CD4-positive, alpha-beta T cell treated with Interleukin-12 subunit alpha and Interleukin-12 subunit beta, for 1 hour (primary cell): Measurements from ENCODE around the gene SLFN12.
A peak's percentile ranks its signal among the peaks of the same experiment; 100 is the strongest.
"Not testable (repeated sequence)": the region's sequence is repeated elsewhere in the genome, so short reads cannot be mapped to it uniquely, and the experiment has no call there.

Source experiments
- DNase-seq: peaks from one replicate; pipeline ENCODE4 v3.0.0-alpha.2; 2020

SLFN12 gene

DNA sequence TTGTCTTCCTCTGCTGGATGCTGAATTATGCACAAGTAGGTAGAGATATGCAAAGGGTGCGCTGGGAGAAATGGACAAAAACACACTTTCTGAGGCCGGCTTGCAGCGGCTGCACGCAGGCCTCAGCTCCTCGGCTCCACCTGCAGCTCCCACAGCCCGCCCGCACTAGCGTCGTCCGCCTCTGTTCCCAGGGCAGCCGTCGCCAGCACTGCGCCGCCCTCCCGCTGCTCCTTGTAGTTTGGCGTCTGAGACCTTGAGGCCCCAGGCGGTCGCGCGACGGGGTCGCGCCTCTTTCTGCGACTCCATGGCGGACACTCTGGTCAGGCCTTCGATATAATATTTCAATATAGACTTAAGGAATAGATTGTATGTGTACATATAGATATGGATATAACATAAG is 24.8 kb downstream of the SLFN12 start:
- no peak for DNase-seq

DNA sequence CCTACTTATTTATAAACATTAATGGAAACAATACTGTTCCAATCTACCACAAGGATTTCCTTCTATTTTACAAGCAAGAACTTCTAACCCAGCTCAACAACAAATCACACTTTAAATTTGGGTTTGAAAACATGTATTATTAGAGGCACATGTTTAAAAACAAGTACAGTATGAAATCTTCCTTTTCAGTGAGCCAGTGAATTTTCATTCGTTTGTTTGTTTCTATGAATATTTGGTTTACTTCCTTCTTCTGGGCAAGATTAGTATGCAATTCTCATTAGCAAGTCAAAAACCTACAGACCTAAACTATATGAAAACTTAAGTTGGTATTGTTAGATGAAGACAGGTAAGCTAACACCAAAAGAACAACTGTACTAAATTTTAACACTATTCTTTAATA is 25.7 kb downstream of the SLFN12 start:
- no peak for DNase-seq

DNA sequence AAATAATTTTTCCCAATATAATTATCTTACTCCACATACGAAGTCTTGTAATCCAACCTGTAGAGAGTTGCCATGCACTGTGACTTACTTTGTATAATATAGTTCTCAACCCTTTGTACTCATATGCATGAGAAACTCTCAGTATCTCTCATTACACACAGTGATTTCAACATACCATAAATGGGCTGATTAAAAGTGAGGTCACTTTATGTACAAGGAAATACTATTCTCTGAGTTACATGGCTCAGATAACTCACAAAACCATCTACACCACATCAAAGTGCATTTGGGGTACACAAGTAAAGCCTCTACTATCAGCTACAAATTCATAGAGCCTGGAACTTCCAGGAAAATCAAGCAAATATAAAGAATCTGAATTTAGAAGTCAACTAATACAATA is 27.9 kb downstream of the SLFN12 start:
- DNase-seq: peak; percentile 13

DNA sequence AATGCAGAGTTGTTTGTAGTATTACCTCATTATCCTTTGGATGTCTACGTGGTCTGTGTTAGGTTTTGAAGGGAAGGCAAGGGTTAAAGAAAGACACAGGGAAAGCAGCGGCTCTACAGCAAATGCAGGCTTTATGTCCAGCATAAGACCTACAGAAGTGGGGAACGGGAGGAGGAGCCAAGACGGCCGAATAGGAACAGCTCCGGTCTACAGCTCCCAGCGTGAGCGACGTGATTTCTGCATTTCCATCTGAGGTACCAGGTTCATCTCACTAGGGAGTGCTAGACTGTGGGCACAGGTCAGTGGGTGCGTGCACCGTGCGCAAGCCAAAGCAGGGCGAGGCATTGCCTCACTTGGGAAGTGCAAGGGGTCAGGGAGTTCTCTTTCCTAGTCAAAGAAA is 38.5 kb downstream of the SLFN12 start:
- DNase-seq: not testable (repeated sequence)

DNA sequence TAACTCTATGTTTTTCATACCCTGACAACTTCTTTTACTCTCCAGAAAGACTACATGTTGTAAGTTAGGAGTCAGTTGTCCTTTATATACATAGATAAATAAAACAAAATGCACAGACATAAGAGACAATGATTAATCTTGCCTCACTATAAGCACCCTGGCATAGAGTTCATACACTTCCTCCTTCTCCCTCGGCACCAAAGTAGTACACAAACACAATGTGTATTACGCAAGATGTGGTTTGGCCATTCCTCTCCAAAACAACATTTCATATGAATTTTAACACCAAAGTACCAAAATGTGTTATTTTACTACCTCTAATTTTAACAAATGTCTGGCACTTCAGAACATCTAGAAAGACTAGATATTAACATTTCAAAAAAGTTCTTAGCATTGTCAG is 41.6 kb downstream of the SLFN12 start:
- DNase-seq: no peak

DNA sequence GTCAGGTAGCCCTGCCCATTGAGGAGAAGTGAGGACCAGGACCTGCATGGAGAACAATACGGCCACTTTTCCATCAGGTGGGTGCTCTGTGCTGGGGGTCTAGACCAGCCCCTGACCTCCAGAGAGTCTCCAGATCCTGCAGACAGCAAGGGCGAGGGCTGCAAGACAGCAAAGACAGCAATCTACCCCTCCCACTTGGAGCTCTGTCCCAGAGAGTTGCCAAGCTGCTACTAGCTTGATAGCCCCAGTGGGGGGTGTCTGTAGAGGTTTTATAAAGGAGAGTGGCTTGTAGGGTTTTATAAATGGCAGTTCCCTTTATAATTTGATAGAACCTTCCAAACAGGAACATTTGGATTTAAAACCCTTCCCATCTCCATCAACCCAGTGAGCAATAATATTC is 42.1 kb downstream of the SLFN12 start:
- DNase-seq: no peak

DNA sequence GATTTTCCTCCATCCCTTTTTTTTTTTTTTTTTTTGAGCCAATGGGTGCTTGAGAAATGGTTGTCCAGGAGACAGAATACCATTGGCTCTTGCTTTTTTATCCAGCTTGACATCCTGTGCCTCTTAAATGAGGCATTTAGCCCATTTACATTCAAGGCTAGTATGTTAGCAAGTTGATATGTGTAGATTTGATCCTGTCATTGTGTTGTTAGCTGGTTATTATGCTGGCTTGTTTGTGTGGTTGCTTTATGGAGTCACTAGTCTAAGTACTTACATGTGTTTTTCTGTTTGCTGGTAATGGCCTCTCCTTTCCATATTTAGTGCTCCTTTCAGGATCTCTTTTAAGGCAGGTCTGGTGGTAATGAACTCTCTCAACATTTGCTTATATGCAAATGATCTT is 44.8 kb downstream of the SLFN12 start:
- DNase-seq: no peak

DNA sequence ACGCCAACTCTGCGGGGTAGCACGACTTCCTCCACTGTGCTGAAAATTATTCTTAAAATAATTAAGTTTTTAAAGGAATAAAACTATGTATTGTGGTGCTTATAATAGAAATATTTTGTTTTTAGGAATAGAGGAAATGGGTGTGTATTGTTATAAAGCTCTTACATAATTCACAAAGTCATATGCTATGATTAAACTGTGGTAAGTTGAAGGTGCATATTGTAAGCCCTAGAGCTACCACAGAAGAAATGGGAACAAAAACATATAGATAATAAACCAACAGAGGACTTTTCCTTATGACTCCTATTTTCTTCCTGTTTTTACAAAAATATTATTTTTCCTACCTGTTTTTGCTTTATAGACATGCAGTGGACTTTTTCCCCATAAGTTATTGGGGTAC is 54.6 kb downstream of the SLFN12 start:
- no peak for DNase-seq

DNA sequence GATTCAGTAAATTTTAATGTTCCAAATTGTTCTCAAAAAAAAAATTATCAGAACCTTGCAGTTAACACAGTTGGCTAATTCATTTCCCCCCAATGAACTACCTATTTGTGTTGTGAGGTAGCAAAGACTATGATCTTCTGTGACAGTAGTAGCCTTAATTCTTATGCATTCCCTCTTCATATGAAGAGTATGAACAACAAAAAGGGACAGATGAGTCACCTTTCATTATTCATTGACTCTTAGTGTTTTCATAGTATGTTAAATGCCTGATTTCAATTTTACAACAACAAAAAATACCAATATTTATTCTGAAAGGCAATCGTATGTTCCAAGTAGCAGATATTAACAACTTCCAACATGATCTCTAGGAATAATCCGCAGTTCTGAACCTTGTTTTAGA is 55.2 kb downstream of the SLFN12 start:
- no peak for DNase-seq

DNA sequence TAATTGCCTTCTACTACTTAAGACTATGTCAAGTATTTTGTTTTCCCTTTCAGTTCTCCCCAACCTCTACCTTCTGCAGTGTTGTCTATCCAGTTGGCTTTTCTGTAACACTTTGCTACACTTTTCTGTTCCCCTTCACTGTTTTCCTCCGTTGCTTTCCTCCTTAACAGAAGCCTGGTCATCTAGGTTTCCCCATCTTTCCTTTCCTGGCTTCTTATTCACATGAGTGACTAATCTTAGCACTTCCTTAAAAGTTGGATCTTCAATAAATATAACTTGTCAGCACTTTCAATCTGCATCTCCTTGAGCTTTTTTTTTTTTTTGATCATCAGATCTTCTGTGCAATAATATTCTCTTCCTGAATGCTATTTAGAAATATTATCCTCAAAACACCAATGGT is 56.1 kb downstream of the SLFN12 start:
- no peak for DNase-seq

DNA sequence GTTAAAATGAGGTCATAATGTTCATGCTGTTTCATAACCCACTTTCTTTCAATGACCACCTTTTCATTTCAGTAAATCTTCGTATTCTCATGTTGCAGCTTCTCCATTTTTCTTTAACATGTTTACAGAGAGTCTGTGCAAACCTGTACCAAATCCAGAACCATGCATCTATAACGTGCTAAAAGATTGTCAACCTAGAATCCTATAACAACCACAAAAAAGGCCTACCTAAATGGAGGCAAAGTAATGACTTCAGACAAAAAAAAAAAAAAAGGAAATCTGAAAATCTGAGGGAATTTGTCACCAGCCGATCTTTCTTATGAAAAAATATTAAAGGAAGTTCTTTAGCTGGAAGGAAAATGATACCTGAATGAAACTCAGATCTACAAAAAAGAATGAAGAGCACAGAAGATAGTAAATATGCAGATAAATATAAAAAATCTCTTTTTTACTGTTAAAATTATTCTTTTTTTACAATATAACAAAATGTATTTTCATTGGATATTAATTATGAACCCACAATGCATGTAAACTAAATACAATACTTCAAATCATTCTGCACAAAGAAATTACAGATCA is 57.4 kb downstream of the SLFN12 start:
- DNase-seq: no peak

DNA sequence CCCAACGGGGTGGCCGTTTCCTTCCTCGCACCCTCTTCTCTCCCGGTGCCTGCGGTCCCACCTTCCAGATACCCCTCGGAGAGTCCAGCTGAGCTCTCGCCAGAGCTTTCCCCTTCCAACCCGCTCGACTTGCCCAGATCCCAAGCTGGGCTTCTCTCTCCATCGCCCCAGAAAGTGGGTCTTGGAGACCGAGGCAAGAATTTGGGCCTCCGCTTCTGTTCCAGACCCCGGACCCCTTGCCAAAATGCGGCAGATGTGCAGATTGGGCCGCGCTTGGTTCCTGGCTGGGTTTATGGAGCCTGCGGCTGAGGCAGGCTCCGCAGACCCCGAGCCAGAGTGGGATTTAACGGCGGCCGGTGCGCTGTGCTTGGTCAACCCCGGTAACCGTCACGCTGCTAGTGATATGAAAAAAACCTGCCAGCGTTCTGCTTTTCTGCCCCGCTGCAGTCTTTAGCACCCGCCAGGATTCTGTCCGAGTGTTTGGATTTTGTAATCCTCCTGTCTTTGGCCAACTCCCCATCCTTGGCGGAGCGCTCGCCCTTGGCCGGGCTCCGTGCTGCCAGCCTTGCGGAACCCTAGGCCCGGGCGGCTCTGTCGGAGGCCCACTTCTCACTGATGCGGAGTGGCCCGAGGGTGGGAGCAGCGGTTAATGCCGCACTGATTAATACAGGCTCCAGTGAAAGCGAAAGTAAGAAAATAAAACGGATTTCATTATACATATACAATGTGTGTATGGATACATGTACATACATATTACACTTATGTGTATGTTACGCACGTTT is 58.1 kb downstream of the SLFN12 start:
- peak; percentile 54 for DNase-seq

DNA sequence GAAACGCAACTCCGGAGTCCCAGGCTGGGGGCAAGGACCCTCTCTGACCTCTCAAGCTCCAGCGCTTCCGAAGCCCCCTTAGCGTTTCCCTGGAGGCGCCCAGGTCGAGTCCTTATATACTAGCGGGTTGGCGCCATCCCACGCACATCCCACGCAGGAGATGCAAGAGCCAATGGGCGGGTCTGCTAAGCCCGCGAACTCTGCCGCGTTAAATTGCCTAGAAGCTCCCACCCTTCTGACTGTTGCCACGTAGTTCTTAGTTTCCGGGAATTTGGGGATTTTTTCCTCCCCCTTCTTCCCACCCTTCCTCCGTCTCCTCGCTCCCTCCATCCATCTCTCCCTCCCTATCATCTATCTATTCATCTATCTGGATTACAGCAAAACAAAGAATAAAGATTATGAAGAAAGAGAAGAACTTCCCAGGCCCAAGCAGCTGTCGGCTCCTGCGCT is 58.7 kb downstream of the SLFN12 start, which contains the start of gene SLFN11:
SLFN11 (minus strand) TSS at position 88 of the 450 bp plus-strand sequence. CDS start 9,814 bp downstream, outside the sequence.
- DNase-seq: peak; percentile 87

DNA sequence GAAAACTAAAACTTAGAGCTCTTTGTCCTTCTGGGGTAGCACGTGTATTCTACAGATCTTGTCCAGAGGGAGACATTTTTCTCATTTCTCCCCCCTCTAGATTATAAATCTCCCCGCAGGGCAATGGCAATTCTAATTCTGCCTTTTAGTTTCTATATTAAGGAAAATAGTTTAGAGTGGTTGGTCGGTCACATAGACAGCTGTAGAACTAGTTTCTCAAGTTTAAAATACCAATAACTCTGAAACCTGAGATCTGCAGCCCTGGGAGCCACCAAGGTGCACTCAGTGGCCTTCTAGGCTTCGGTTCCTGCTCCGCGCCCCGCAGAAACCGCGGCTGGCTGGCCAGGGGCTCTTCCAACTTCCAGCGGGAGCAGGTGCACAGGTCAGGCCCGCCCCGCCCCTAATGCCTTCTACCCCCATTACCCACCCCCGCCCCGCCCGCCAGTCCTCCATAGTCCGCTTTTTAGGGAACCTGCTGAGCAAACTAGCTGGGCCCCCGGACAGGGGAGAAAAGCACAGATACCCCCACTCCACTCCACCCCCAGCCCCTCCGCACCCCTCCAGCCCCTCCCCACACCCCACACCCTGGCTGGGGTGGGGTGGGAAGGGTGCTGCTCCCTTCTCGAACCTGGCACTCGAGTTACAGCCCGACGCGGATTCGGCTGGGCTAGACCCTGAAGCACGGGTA is 59.3 kb downstream of the SLFN12 start:
- peak; percentile 35 for DNase-seq

DNA sequence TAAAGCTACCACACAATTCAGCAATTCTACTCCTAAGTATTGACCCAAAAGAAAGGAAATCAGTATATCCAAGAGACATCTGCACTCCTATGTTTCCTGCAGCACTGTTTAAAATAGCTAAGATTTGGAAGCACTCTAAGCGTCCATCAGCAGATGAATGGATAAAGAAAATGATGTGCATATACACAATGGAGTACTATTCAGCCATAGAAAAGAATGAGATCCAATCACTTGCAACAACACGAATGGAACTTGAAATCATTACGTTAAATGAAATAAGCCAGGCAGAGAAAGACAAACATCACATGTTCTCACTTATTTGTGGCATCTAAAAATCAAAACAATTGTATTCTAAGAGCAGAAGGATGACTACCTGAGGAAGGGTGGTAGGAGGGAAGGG is 60.4 kb downstream of the SLFN12 start:
- no peak for DNase-seq

DNA sequence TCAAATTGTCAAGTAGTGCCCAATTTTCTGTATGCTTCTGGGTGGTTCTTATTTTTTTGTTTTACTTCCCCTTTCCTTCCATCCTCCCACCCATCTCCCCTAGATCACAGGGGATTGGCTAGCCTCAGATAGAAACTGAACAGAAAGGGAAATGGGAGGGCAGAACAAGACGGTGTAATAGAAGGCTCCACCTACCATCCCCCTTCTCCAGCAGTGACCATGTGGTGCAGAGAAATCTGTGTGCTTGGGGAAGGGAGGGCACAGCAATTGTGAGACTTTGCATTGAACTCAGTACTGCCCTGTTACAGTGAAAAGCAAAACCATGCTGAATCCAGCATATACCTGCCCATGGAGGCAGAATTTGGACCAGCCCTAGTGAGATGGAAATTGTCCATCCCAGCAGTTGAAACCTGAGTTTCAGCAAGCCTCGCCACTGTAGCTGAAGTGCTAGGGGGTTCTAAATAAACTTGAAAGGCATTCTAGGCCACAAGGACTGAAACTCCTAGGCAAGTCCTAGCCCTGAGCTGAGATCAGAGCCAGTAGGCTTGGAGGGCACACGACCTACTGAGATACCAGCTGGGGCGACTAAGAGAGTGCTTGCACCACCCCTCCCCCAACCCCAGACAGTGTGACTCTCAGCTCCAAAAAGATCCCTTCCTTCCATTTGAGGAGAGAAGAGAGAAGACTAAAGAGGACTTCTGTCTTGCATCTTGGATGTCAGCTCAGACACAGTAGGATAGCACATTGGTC is 64.0 kb downstream of the SLFN12 start:
- DNase-seq: peak; percentile 62

DNA sequence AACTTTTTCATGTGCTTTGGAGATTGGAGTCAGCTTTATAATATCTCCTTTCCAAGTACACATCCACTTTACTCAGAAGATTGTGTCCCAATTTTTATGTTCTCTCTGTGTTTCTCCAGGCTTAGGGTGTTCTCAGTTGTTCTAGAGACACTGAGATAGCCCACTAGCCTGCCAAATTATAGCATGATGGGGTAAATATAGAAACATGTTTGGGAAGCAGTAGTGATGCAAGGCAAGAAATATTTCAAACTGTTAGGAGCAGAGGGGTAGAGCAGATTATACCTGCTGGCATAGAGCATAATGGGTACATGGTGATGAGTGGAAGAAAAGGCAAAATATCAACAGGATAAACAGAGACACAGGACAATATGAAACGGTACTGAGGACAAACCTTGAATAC is 71.3 kb downstream of the SLFN12 start:
- no peak for DNase-seq
